ENCODE results near the gene CNTN5. TPM values are rescaled to one million over a fixed set of nuclear protein-coding genes. Genes with fewer than 3 reads are reported as not detected.

Gene CNTN5
- total RNA-seq, 1 donor from 2014 or later = not detected

- intact Hi-C loops (cut with micrococcal nuclease) = no loop called here
- no peak overlapping the region for H3K27ac Mint-ChIP-seq
- ChIA-PET POLR2A (no interaction called here), CTCF (no interaction called here)
- H3K9me3 Mint-ChIP-seq = no peaks in the 10 kb centered on the region
- no peak for ATAC-seq (ENCODE audit: low read depth)
- no peaks in the 10 kb centered on the region for H3K4me1 Mint-ChIP-seq
- no peak overlapping the region for H3K4me3 Mint-ChIP-seq
- H3K27me3 Mint-ChIP-seq = no peaks in the 10 kb centered on the region
- no peaks in the 10 kb centered on the region for H3K36me3 Mint-ChIP-seq (ENCODE audit: low read depth)
- no peak for DNase-seq
- no peak for TF ChIP-seq CTCF (IDR thresholded peaks at IDR 0.05)
These were observed 1274.0 kb downstream of the CNTN5 start for GRCh38 chr11:100294748-100295147.

- intact Hi-C loops (cut with micrococcal nuclease) = no loop called here
- H3K9me3 Mint-ChIP-seq = no peaks in the 10 kb centered on the region
- H3K4me1 Mint-ChIP-seq = no peaks in the 10 kb centered on the region
- no peak for TF ChIP-seq CTCF (IDR thresholded peaks at IDR 0.05)
- no peak for ATAC-seq (ENCODE audit: low read depth)
- ChIA-PET POLR2A (no interaction called here), CTCF (no interaction called here)
- no peak overlapping the region for H3K27ac Mint-ChIP-seq
- no peak for DNase-seq
- H3K4me3 Mint-ChIP-seq = no peak overlapping the region
- no peaks in the 10 kb centered on the region for H3K27me3 Mint-ChIP-seq
- no peaks in the 10 kb centered on the region for H3K36me3 Mint-ChIP-seq (ENCODE audit: low read depth)
These were observed 1275.4 kb downstream of the CNTN5 start for GRCh38 chr11:100296051-100296679.

GRCh38 chr11:100297516-100297915, 1276.8 kb downstream of the CNTN5 start:
- intact Hi-C loops (cut with micrococcal nuclease) = no loop called here
- ATAC-seq (ENCODE audit: low read depth) = no peak
- CTCF ChIA-PET = no interaction called here

GRCh38 chr11:100302824-100303223, 1282.1 kb downstream of the CNTN5 start:
- ChIA-PET POLR2A (no interaction called here), CTCF (no interaction called here)
- intact Hi-C loops (cut with micrococcal nuclease) = no loop called here
- H3K27ac Mint-ChIP-seq = no peak overlapping the region
- DNase-seq = no peak
- no peak overlapping the region for H3K4me3 Mint-ChIP-seq
- ATAC-seq (ENCODE audit: low read depth) = no peak
- no peaks in the 10 kb centered on the region for H3K4me1 Mint-ChIP-seq
- no peaks in the 10 kb centered on the region for H3K36me3 Mint-ChIP-seq (ENCODE audit: low read depth)
- TF ChIP-seq CTCF (IDR thresholded peaks at IDR 0.05) = no peak
- no peaks in the 10 kb centered on the region for H3K27me3 Mint-ChIP-seq
- H3K9me3 Mint-ChIP-seq = no peaks in the 10 kb centered on the region

More at GRCh38 chr11:100297516-100297915, 1276.8 kb downstream of the CNTN5 start:
- Mint-ChIP-seq H3K4me1 (no peaks in the 10 kb centered on the region), H3K27ac (no peak overlapping the region), H3K36me3 (ENCODE audit: low read depth) (no peaks in the 10 kb centered on the region), H3K27me3 (no peaks in the 10 kb centered on the region), H3K4me3 (no peak overlapping the region), H3K9me3 (no peaks in the 10 kb centered on the region)
- DNase-seq = no peak
- no peak for TF ChIP-seq CTCF (IDR thresholded peaks at IDR 0.05)
- POLR2A ChIA-PET = no interaction called here

GRCh38 chr11:100303897-100304296, 1283.1 kb downstream of the CNTN5 start:
- TF ChIP-seq CTCF (IDR thresholded peaks at IDR 0.05) = no peak
- POLR2A ChIA-PET = no interaction called here
- H3K27ac Mint-ChIP-seq = no peak overlapping the region

More at GRCh38 chr11:100303897-100304296, 1283.1 kb downstream of the CNTN5 start:
- intact Hi-C loops (cut with micrococcal nuclease) = no loop called here
- Mint-ChIP-seq H3K27me3 (no peaks in the 10 kb centered on the region), H3K4me1 (no peaks in the 10 kb centered on the region), H3K4me3 (no peak overlapping the region), H3K9me3 (no peaks in the 10 kb centered on the region), H3K36me3 (ENCODE audit: low read depth) (no peaks in the 10 kb centered on the region)
- DNase-seq = no peak
- CTCF ChIA-PET = no interaction called here
- ATAC-seq (ENCODE audit: low read depth) = no peak

Measured in activated B cell treated with CpG ODN at 0.5 μM for 24 hours (primary cell).